Gastroesophageal sphincter (tissue), 3 donors: ENCODE results near the gene SYNGR2.

Experiments
- CTCF ChIP-seq, 4 experiments: fragments of 200-600 bp in 2 of 4; fragments of 450-650 bp in 2 of 4; sonication (generic) in 1 of 4; IDR thresholded peaks; one replicate each; pipeline ENCODE4 v1.5.1; 2017 to 2019; ENCODE audit warnings: antibody characterized with exemption in 4 of 4, mild to moderate bottlenecking in 2 of 4, moderate library complexity in 2 of 4
- EP300 ChIP-seq: sonication (generic); formaldehyde crosslinking; IDR thresholded peaks from one replicate; pipeline ENCODE4 v1.6.1; 2017; ENCODE audit warnings: antibody characterized with exemption, mild to moderate bottlenecking
- POLR2AphosphoS5 ChIP-seq: sonication (generic); formaldehyde crosslinking; IDR thresholded peaks from one replicate; pipeline ENCODE4 v1.6.1; 2017; ENCODE audit warnings: antibody characterized with exemption

- TF ChIP-seq EP300, result no peak
- TF ChIP-seq CTCF (IDR thresholded peaks at IDR 0.05), result no peak
- TF ChIP-seq POLR2AphosphoS5, result no peak
Observed at GRCh38 chr17:78130437-78131101, 37.8 kb upstream of the SYNGR2 start, which contains the start of gene TMC8.
